GM10248 (cell line): ENCODE data around the gene CCDC78.
"Not testable (repeated sequence)": the region's sequence is repeated elsewhere in the genome, so short reads cannot be mapped to it uniquely, and the experiment has no call there.

Experiments used
- CTCF ChIA-PET: fragments of 300-600 bp; sonication (Branson Sonifier 250); formaldehyde crosslinking; extraction: SDS; loops from one replicate; lab custom pipeline; 2021; ENCODE audit warnings: antibody characterized with exemption; lab: Yijun Ruan, JAX
- POLR2A ChIA-PET: fragments of 350-650 bp; sonication (Branson Sonifier 250); formaldehyde crosslinking; extraction: SDS; loops from one replicate; lab custom pipeline; 2020; ENCODE audit warnings: antibody characterized with exemption; lab: Yijun Ruan, JAX
- DNase-seq: peaks from one replicate; pipeline ENCODE4 v3.0.0; 2012; ENCODE audit errors: extremely low spot score
- CTCF ChIP-seq: IDR thresholded peaks from 2 replicates; pipeline ENCODE4 v1.5.1; 2012; ENCODE audit warnings: mild to moderate bottlenecking, low read depth; ENCODE audit errors: extremely low read depth, missing control alignments, control extremely low read depth

The CCDC78 gene

GRCh38 chr16:760545-761343, 34.5 kb upstream of the CCDC78 start, which contains the start of gene MSLN:
TSS of gene MSLN (plus strand) at chr16:760734. CDS start at chr16:762681, 1,947 bp downstream.
- DNase-seq: no peak
- TF ChIP-seq CTCF: no peak
- ChIA-PET CTCF (interaction anchor here (0.8 to 2.1 kb wide), 3 partner anchors 11 to 40 kb away, joined by 3 to 5 read pairs (median 4); partner anchors contain the start of gene ANTKMT), POLR2A (interaction anchor here (0.6 kb wide), 1 partner anchor 13 kb away, joined by 13 read pairs; no protein-coding TSS in a partner anchor)

DNA sequence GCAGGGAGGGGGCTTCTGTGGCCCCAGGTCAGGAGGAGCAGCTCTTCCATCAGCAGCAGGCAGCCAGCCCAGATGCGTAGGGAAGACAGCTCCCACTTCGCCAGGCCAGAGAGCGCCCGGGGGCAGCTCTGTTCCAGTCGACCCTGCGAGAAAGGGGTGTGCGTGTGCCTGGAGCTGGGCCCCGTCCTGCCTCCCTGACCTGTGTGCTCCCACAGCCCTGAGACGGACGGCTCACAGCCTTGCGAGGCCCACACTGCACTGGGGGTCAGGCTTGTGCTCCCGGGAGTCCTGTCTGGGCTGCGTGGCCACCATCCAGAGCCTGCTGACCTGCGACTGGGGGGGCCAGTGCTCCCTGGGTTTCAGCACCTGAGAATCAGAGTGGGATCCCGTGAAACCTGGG, 33.8 kb upstream of the CCDC78 start:
- no peak for DNase-seq
- CTCF ChIA-PET: interaction anchor here (0.8 to 2.1 kb wide), 3 partner anchors 11 to 39 kb away, joined by 3 to 5 read pairs (median 4); partner anchors contain the start of gene ANTKMT
- no peak for TF ChIP-seq CTCF
- POLR2A ChIA-PET: no interaction called here

DNA sequence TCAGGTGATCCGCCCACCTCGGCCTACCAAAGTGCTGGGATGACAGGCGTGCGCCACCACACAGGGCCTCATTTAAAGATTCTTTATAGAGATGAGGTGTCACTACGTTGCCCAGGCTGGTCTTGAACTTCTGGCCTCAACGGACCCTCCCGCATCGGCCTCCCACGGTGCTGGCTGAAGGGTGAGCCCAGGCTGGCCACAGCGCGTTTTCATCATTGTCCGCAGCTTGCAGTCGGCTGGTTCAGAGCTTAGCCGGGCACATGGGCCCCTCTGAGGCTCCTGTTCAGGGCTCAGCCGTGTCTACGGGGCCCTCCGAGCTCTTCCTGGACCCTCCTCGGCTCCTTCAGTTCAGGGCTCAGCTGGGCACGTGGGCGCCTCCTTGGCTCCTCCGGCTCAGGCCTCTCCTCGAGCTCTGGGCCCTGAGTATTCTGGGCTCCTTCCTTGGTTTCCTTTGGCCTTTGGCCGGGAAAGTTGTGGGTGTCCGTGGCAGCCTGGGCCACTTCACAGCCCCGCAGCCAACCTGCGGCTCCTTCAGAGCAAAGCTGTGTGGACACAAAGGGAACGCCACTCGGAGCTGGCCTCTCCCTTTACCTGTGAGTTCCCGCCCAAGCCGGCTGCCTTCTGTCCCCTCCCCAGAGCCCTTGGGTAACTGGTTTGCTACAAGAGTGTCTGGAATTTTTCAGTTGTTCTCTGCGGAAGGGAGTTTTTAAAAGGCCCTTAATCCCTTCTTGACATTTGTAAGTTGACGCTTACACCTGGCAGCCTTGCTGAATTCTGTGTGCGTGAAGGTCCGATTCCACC, 33.1 kb upstream of the CCDC78 start:
- TF ChIP-seq CTCF: no peak
- no peak for DNase-seq
- CTCF ChIA-PET: interaction anchor here (1.7 to 2.1 kb wide), 2 partner anchors 10 to 39 kb away, joined by 4 to 5 read pairs; partner anchors contain the start of gene ANTKMT
- POLR2A ChIA-PET: no interaction called here

GRCh38 chr16:756428-756827, 30.2 kb upstream of the CCDC78 start:
- ChIA-PET CTCF (interaction anchor here (0.8 to 1.2 kb wide), 2 partner anchors 11 to 29 kb away, joined by 3 to 4 read pairs; no protein-coding TSS in a partner anchor), POLR2A (no interaction called here)
- DNase-seq: no peak
- no peak for TF ChIP-seq CTCF

DNA sequence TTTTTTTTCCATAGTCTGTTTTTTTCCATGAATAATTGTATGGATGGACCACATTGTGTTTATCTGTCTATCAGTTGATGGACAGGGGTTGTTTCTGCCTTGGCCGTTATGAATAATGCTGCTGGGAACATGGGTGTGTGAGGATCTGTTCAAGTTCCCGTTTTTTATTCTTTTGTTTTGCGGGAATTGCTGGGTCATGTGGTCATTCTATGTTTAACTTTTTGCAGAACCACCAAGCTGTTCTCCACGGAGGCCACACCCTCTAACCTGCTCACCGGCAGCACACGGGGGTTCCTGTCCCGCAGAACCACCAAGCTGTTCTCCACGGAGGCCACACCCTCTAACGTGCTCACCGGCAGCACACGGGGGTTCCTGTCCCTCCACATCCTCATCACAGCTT, 28.4 kb upstream of the CCDC78 start:
- TF ChIP-seq CTCF: no peak
- POLR2A ChIA-PET: no interaction called here
- CTCF ChIA-PET: no interaction called here
- DNase-seq: no peak

DNA sequence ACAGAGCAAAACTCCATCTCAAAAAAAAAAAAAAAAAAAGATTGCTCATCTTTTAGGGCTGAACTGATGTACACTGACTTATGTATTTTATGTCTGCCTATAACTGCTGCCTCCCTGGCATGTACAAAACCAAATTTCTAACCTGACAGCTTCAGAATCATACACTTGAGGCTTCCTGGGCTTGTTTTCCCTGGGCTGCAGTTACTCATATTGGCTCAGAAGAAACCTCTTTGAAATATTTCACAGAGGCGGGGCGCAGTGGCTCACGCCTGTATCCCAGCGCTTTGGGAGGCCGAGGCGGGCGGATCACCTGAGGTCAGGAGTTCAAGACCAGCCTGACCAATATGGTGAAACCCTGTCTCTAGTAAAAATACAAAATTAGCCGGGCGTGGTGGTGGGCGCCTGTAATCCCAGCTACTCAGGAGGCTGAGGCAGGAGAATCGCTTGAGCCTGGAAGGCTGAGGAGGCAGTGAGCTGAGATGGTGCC, 27.9 kb upstream of the CCDC78 start:
- POLR2A ChIA-PET, DNase-seq, CTCF ChIA-PET: not testable (repeated sequence)
